ENCODE measurements around the gene KIZ. TPM values are rescaled to one million over a fixed set of nuclear protein-coding genes. Genes with fewer than 3 reads are reported as not detected.

The KIZ gene
- total RNA-seq = 6.9 and 13.5 TPM in 2 replicates
- polyA plus RNA-seq = 11.7 and 15.4 TPM in 2 replicates

- no peak for TF ChIP-seq EZH2 (IDR thresholded peaks at IDR 0.05; ENCODE audit: borderline replicate concordance)
- peak; percentile 46 for TF ChIP-seq CTCF (IDR thresholded peaks at IDR 0.05; ENCODE audit: poor library complexity)
- 0% methylated on average over 18 of the region's 66 CpGs for WGBS (ENCODE audit: low lambda C conversion rate, missing lambda C conversion rate)
- DNase-seq (ENCODE audit: low spot score) = peak; percentile 99
- no peaks in the 10 kb centered on the region for H3K36me3 ChIP-seq (replicated peaks; ENCODE audit: insufficient read depth, low read depth)
- H2AFZ ChIP-seq = peak within 1 kb of the TSS; percentile 91
- H4K20me1 ChIP-seq (ENCODE audit: insufficient read depth, poor library complexity, severe bottlenecking) = no peaks in the 10 kb centered on the region
- peaks cover 14% of the 10 kb centered on the region for H3K79me2 ChIP-seq
- peaks cover 8% of the 10 kb centered on the region for H3K4me1 ChIP-seq (ENCODE audit: insufficient read depth)
- peak within 1 kb of the TSS; percentile 76 for H3K4me3 ChIP-seq
- no peaks in the 10 kb centered on the region for H3K27me3 ChIP-seq
- peak within 1 kb of the TSS; percentile 89 for H3K4me2 ChIP-seq
- H3K9me3 ChIP-seq (ENCODE audit: low read depth) = no peaks in the 10 kb centered on the region
- peak within 1 kb of the TSS; percentile 78 for H3K27ac ChIP-seq
- H3K9me2 ChIP-seq (replicated peaks; ENCODE audit: insufficient read depth) = no peaks in the 10 kb centered on the region
Observed at GRCh38 chr20:21125849-21126580, at the start of gene KIZ. TSS of gene KIZ (plus strand) at chr20:21126082. CDS start at chr20:21126116, 34 bp downstream.

GRCh38 chr20:21077809-21078345 is 48.0 kb upstream of the KIZ start:
- Histone ChIP-seq H4K20me1 (ENCODE audit: insufficient read depth, poor library complexity, severe bottlenecking) (no peaks in the 10 kb centered on the region), H3K4me2 (no peak overlapping the region), H3K4me1 (ENCODE audit: insufficient read depth) (no peaks in the 10 kb centered on the region), H3K9me2 (replicated peaks; ENCODE audit: insufficient read depth) (no peaks in the 10 kb centered on the region), H3K79me2 (no peaks in the 10 kb centered on the region), H3K36me3 (replicated peaks; ENCODE audit: insufficient read depth, low read depth) (no peaks in the 10 kb centered on the region), H3K27me3 (no peaks in the 10 kb centered on the region), H3K27ac (no peak overlapping the region), H3K4me3 (no peak overlapping the region), H3K9me3 (ENCODE audit: low read depth) (no peaks in the 10 kb centered on the region), H2AFZ (no peak overlapping the region)
- no peak for DNase-seq (ENCODE audit: low spot score)
- 69% methylated on average over 4 of the region's 4 CpGs for WGBS (ENCODE audit: low lambda C conversion rate, missing lambda C conversion rate)
- TF ChIP-seq EZH2phosphoT487 (IDR thresholded peaks at IDR 0.05; ENCODE audit: low read depth, severe bottlenecking, unreplicated experiment) = no peak
- no peak for TF ChIP-seq CTCF (IDR thresholded peaks at IDR 0.05; ENCODE audit: poor library complexity)
- no peak for TF ChIP-seq EZH2 (IDR thresholded peaks at IDR 0.05; ENCODE audit: borderline replicate concordance)

- Histone ChIP-seq H2AFZ (no peak overlapping the region), H3K9me2 (replicated peaks; ENCODE audit: insufficient read depth) (no peaks in the 10 kb centered on the region), H3K79me2 (no peaks in the 10 kb centered on the region), H3K9me3 (ENCODE audit: low read depth) (no peaks in the 10 kb centered on the region), H3K4me3 (no peak overlapping the region), H3K27ac (no peak overlapping the region), H3K36me3 (replicated peaks; ENCODE audit: insufficient read depth, low read depth) (no peaks in the 10 kb centered on the region), H3K4me1 (ENCODE audit: insufficient read depth) (no peaks in the 10 kb centered on the region), H4K20me1 (ENCODE audit: insufficient read depth, poor library complexity, severe bottlenecking) (no peaks in the 10 kb centered on the region), H3K27me3 (peaks cover 5% of the 10 kb centered on the region), H3K4me2 (no peak overlapping the region)
- 57% methylated on average over 2 of the region's 2 CpGs for WGBS (ENCODE audit: low lambda C conversion rate, missing lambda C conversion rate)
- DNase-seq (ENCODE audit: low spot score) = no peak
- TF ChIP-seq EZH2phosphoT487 (IDR thresholded peaks at IDR 0.05; ENCODE audit: low read depth, severe bottlenecking, unreplicated experiment) (no peak), EZH2 (IDR thresholded peaks at IDR 0.05; ENCODE audit: borderline replicate concordance) (no peak), CTCF (IDR thresholded peaks at IDR 0.05; ENCODE audit: poor library complexity) (no peak)
Observed at GRCh38 chr20:21082584-21082983, 43.3 kb upstream of the KIZ start.
